Activated CD4-positive, CD25-positive, alpha-beta regulatory T cell treated with anti-CD3 and anti-CD28 coated beads, Interleukin-2, amount 50 U/mL, for 16 hours (primary cell): ENCODE data around the gene MASTL.

Source experiments
- DNase-seq: peaks from one replicate; pipeline ENCODE4 v3.0.0-alpha.2; 2020; ENCODE audit warnings: low read depth, low spot score

The MASTL gene

GRCh38 chr10:27225642-27226257 lies 70.6 kb downstream of the MASTL start:
- DNase-seq = no peak

- DNase-seq = no peak
These were observed 74.9 kb downstream of the MASTL start for GRCh38 chr10:27230022-27230421.

DNA sequence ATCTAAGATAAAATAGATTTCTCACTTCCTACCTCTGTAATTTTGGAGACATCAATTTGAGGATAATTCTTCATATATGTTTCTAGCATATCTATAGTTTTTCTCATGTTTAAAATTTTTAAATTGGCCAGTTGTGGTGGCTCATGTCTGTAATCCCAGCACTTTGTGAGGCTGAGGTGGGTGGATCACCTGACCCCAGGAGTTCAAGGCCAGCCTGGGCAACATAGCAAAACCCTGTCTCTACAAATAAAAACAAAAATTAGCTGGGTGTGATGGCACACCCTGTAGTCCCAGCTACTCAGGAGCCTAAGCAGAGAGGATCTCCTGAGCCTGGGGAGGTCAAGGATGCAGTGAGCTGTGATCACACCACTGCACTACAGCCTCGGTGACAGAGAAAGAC lies 80.6 kb downstream of the MASTL start:
- DNase-seq = no peak
